HG03103 (cell line): Measurements from ENCODE around the gene DAZ4.
"Not testable (repeated sequence)": the region's sequence is repeated elsewhere in the genome, so short reads cannot be mapped to it uniquely, and the experiment has no call there.

Experiments
- ATAC-seq: cut with Tn5 transposase; IDR thresholded peaks from one replicate; pipeline ENCODE4 v1.9.1; 2021; ENCODE audit warnings: low read depth; ENCODE audit not compliant: unreplicated experiment

DAZ4 gene

DNA sequence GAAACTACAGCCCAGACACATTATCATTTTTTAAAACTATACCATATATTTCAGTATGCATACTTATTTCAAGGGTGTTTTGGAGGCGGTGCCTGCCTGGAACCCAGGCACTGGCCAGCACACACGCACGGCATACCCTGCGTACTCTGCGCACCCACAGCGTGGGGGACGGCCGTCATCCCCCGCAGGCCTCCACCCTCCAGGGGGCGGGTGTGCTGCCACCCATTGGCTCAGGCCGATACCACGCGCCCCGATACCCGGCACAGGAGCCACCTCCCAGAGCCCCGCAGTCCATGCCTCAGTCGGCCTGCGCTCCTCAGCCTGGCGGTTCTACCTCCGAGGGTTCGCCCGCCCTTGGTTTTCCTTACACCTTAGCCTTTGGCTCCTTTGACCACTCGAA, at the start of gene DAZ4:
Gene DAZ4 (plus strand): TSS at position 301 of the 400 bp plus-strand sequence. CDS start 208 bp downstream, outside the sequence.
- not testable (repeated sequence) for ATAC-seq

DNA sequence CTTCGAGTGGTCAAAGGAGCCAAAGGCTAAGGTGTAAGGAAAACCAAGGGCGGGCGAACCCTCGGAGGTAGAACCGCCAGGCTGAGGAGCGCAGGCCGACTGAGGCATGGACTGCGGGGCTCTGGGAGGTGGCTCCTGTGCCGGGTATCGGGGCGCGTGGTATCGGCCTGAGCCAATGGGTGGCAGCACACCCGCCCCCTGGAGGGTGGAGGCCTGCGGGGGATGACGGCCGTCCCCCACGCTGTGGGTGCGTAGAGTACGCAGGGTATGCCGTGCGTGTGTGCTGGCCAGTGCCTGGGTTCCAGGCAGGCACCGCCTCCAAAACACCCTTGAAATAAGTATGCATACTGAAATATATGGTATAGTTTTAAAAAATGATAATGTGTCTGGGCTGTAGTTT, 20.4 kb upstream of the DAZ4 start, which contains the start of gene DAZ3:
Gene DAZ3 (minus strand): TSS at position 101 of the 400 bp plus-strand sequence. CDS start 208 bp downstream, outside the sequence.
- ATAC-seq = not testable (repeated sequence)

DNA sequence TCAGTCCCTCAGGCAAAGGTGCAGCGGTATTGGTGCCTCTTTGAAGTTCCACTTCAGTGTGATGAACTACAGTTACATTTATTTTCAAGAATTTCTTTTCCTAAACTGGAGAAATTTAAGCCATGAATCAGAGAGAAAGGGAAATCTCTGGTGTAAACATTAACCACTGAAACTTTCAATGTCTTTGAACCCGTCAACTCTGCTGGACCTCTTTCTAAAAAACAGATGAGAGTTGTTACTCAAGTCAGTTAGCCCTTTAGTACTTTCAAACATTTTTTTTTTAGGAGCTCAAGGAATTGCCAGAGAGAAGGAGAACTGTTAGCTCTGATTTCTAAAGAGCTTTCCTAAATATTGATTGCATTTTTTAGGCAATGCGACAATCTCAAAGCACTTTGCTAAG, 11.9 kb upstream of the DAZ4 start:
- not testable (repeated sequence) for ATAC-seq

- not testable (repeated sequence) for ATAC-seq
Measured at GRCh38 chrY:24824184-24824879, 9.4 kb upstream of the DAZ4 start.

DNA sequence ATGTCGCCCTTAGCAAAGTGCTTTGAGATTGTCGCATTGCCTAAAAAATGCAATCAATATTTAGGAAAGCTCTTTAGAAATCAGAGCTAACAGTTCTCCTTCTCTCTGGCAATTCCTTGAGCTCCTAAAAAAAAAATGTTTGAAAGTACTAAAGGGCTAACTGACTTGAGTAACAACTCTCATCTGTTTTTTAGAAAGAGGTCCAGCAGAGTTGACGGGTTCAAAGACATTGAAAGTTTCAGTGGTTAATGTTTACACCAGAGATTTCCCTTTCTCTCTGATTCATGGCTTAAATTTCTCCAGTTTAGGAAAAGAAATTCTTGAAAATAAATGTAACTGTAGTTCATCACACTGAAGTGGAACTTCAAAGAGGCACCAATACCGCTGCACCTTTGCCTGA, 8.7 kb upstream of the DAZ4 start:
- not testable (repeated sequence) for ATAC-seq
